ENCODE measurements around the gene ITGB2.

DNA sequence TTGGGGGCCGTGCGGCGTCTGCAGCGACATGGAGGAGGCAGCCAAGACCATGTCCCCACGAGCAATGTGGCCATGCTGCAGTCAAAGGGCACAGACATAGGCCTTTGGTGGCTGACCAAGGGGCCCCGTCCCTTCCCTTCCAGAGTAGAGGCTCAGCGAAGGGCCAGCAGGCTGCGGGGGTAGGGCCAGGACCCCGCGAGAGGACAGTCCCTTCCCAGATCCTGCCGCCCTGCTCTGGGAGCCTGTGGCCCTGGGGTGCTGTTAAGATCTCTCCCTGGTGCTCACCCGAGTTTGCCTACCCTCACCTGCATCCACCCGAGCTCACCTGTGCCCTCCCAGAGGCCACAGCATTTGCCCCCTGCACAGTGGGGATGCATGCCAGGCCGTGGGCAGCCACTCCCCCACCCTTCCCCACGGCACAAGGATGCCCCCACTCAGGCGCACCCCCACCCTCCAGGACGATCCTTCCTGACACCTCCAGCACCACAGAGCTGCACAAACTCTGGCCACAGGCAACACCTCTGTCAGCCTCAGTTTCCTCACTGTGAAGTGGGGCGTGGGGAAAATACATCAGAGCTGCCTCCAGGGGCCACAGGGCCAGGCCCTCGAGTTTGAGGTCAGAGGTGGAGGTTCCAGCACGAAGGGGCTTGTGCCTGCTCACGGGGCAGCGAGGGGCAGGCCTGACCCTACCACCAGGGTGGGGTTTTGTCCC, 15.5 kb downstream of the ITGB2 start:
- TF ChIP-seq CTCF (conservative IDR thresholded peaks at IDR 0.05), result no peak
- no peak for TF ChIP-seq EZH2 (IDR thresholded peaks at IDR 0.05; ENCODE audit: low read depth)
